Epithelial cell of proximal tubule (primary cell): ENCODE results near the gene SEMA5A. TPM values are rescaled to one million over a fixed set of nuclear protein-coding genes. Genes with fewer than 3 reads are reported as not detected.
"Not testable (repeated sequence)": the region's sequence is repeated elsewhere in the genome, so short reads cannot be mapped to it uniquely, and the experiment has no call there.

Source experiments
- DNase-seq: peaks from one replicate; pipeline ENCODE4 v3.0.0-alpha.2; 2011; ENCODE audit warnings: low read depth
- H3K4me3 ChIP-seq: 2 replicates; pipeline ENCODE4 v1.5.1; 2011; ENCODE audit warnings: low read depth, mild to moderate bottlenecking, low read length
- CTCF ChIP-seq: conservative IDR thresholded peaks from 2 replicates; pipeline ENCODE4 v1.5.1; 2012; ENCODE audit warnings: low read depth, mild to moderate bottlenecking, low read length
- total RNA-seq: library from RNA; depleted of rRNA; stranded (reverse); fragments of >200 nt; gene quantifications from 2 replicates; pipeline ENCODE4 v1.2.3, GENCODE V29; 2015

SEMA5A gene
- total RNA-seq, 1 donor from 2014 or later: 4.0 TPM

- no peak overlapping the region for H3K4me3 ChIP-seq
- DNase-seq: no peak
- TF ChIP-seq CTCF: no peak
Observed at GRCh38 chr5:9411142-9411541, 134.7 kb downstream of the SEMA5A start.

GRCh38 chr5:9409413-9409960 lies 136.4 kb downstream of the SEMA5A start:
- peak overlapping the region; percentile 39 for H3K4me3 ChIP-seq
- no peak for TF ChIP-seq CTCF
- peak; percentile 73 for DNase-seq

GRCh38 chr5:9408964-9409363 lies 136.9 kb downstream of the SEMA5A start:
- DNase-seq: peak; percentile 31
- peak overlapping the region; percentile 39 for H3K4me3 ChIP-seq
- TF ChIP-seq CTCF: no peak

GRCh38 chr5:9405196-9405754 lies 140.6 kb downstream of the SEMA5A start:
- no peak for TF ChIP-seq CTCF
- no peak overlapping the region for H3K4me3 ChIP-seq
- DNase-seq: no peak

GRCh38 chr5:9401786-9402472 lies 143.9 kb downstream of the SEMA5A start:
- TF ChIP-seq CTCF: no peak
- no peak for DNase-seq

GRCh38 chr5:9399783-9400182 lies 146.1 kb downstream of the SEMA5A start:
- not testable (repeated sequence) for H3K4me3 ChIP-seq, DNase-seq

More at GRCh38 chr5:9401786-9402472, 143.9 kb downstream of the SEMA5A start:
- H3K4me3 ChIP-seq: no peak overlapping the region

GRCh38 chr5:9399094-9399493 lies 146.8 kb downstream of the SEMA5A start:
- DNase-seq: no peak
- TF ChIP-seq CTCF: no peak
- H3K4me3 ChIP-seq: no peak overlapping the region
